Central memory CD8-positive, alpha-beta T cell (primary cell): Measurements from ENCODE around the gene SERINC3.

Experiments
- ATAC-seq: fragments of 150-1000 bp; cut with Tn5 transposase; replicated peaks from 2 replicates; pipeline ENCODE4 v1.10.0; 2022; ENCODE audit warnings: mild to moderate bottlenecking, moderate FRiP score, moderate number of reproducible peaks; ENCODE audit not compliant: poor library complexity, severe bottlenecking; ENCODE audit errors: extremely low read depth
- DNase-seq, 2 donors: peaks; one replicate each; pipeline ENCODE4 v3.0.0; 2021; ENCODE audit warnings: low spot score in 2 of 2
- H3K27ac Mint-ChIP-seq: one replicate; pipeline ENCODE4 v1.8.0; 2022; ENCODE audit warnings: low read depth, mild to moderate bottlenecking, moderate library complexity, mixed read lengths
- H3K27me3 Mint-ChIP-seq: one replicate; pipeline ENCODE4 v1.8.0; 2022; ENCODE audit warnings: mixed read lengths
- H3K36me3 Mint-ChIP-seq: one replicate; pipeline ENCODE4 v1.8.0; 2022; ENCODE audit warnings: mild to moderate bottlenecking, moderate library complexity, mixed read lengths; ENCODE audit not compliant: insufficient read depth
- H3K4me1 Mint-ChIP-seq: one replicate; pipeline ENCODE4 v1.8.0; 2022; ENCODE audit warnings: mixed read lengths
- H3K4me3 Mint-ChIP-seq: one replicate; pipeline ENCODE4 v1.8.0; 2022; ENCODE audit warnings: mild to moderate bottlenecking, moderate library complexity, mixed read lengths
- H3K9me3 Mint-ChIP-seq: one replicate; pipeline ENCODE4 v1.8.0; 2022; ENCODE audit warnings: mixed read lengths

Gene SERINC3

GRCh38 chr20:44527716-44528199, 5.9 kb upstream of the SERINC3 start:
- ATAC-seq (no peak), DNase-seq (no peak)
- no peak overlapping the region for H3K27ac Mint-ChIP-seq
- H3K36me3 Mint-ChIP-seq, result peaks cover 4% of the 10 kb centered on the region
- no peak overlapping the region for H3K4me3 Mint-ChIP-seq
- no peaks in the 10 kb centered on the region for H3K9me3 Mint-ChIP-seq
- peaks cover 9% of the 10 kb centered on the region for H3K4me1 Mint-ChIP-seq
- no peaks in the 10 kb centered on the region for H3K27me3 Mint-ChIP-seq

- H3K36me3 Mint-ChIP-seq, result peaks cover 11% of the 10 kb centered on the region
- no peaks in the 10 kb centered on the region for H3K9me3 Mint-ChIP-seq
- peaks cover 14% of the 10 kb centered on the region for H3K4me1 Mint-ChIP-seq
- no peak overlapping the region for H3K27ac Mint-ChIP-seq
- DNase-seq (no peak), ATAC-seq (no peak)
- H3K27me3 Mint-ChIP-seq, result no peaks in the 10 kb centered on the region
- no peak overlapping the region for H3K4me3 Mint-ChIP-seq
Observed at GRCh38 chr20:44526129-44526528, 4.3 kb upstream of the SERINC3 start.

- DNase-seq, result no peak
- no peak for ATAC-seq
- peaks cover 26% of the 10 kb centered on the region for H3K36me3 Mint-ChIP-seq
- no peaks in the 10 kb centered on the region for H3K27me3 Mint-ChIP-seq
- H3K27ac Mint-ChIP-seq, result peak overlapping the region; percentile 93
- peaks cover 37% of the 10 kb centered on the region for H3K4me1 Mint-ChIP-seq
- H3K4me3 Mint-ChIP-seq, result no peak overlapping the region
- no peaks in the 10 kb centered on the region for H3K9me3 Mint-ChIP-seq
Observed at GRCh38 chr20:44523746-44524145, 1.9 kb upstream of the SERINC3 start.

DNA sequence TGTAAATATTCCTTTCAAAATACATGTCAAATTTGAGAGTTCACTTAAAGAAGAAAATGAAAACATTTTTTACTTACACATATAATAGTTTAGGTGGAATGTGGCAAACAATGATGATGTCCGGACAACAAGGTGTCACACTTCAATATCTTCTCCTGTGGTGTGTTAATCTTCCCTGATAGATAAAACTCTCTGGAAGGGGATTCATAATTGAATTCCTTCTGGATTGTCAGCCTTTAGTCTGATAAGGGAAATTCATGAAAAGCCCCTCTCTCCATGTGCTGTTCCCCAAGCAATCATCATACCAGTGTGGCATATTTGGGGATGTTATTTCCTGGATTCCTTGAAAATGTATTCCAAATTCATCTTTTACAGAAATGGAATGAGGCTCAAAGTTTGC, 971 bp upstream of the SERINC3 start:
- Mint-ChIP-seq H3K4me1 (peaks cover 45% of the 10 kb centered on the region), H3K27ac (peak overlapping the region; percentile 93), H3K4me3 (peak overlapping the region; percentile 81)

GRCh38 chr20:44520881-44521280, 989 bp downstream of the SERINC3 start:
- no peak for DNase-seq
- ATAC-seq, result no peak
- Mint-ChIP-seq H3K36me3 (peaks cover 30% of the 10 kb centered on the region), H3K27ac (peak overlapping the region; percentile 93), H3K9me3 (no peaks in the 10 kb centered on the region), H3K4me3 (peak overlapping the region; percentile 81), H3K4me1 (peaks cover 59% of the 10 kb centered on the region), H3K27me3 (no peaks in the 10 kb centered on the region)

More for the DNA sequence above, 971 bp upstream of the SERINC3 start:
- Mint-ChIP-seq H3K36me3 (peaks cover 26% of the 10 kb centered on the region), H3K9me3 (no peaks in the 10 kb centered on the region), H3K27me3 (no peaks in the 10 kb centered on the region)
- DNase-seq (no peak), ATAC-seq (no peak)

- ATAC-seq, result no peak
- Mint-ChIP-seq H3K36me3 (peaks cover 36% of the 10 kb centered on the region), H3K27ac (peak overlapping the region; percentile 93), H3K9me3 (no peaks in the 10 kb centered on the region), H3K4me1 (peaks cover 75% of the 10 kb centered on the region), H3K27me3 (no peaks in the 10 kb centered on the region), H3K4me3 (no peak overlapping the region)
- no peak for DNase-seq
Observed at GRCh38 chr20:44518248-44518647, 3.6 kb downstream of the SERINC3 start.

DNA sequence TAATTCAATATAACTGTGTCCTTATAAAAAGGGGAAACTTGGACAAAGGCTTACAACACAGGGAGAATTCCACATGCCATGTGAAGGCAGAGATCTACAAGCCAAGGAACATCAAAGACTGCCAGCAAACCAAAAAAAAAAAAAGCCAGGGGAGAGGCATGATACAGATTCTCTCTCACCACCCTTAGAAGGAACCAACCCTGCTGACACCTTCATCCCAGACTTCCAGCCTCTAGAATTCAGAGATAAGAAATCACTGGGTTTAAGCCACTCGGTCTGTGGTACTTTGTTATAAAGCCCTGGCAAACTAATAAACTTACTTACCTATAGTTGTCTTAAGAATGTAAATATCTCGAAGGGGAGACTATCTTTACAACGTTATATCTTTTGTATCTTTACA, 4.4 kb downstream of the SERINC3 start:
- no peak overlapping the region for H3K4me3 Mint-ChIP-seq
- no peak for DNase-seq
- peaks cover 43% of the 10 kb centered on the region for H3K36me3 Mint-ChIP-seq
- H3K9me3 Mint-ChIP-seq, result no peaks in the 10 kb centered on the region
- peak overlapping the region; percentile 0 for H3K27ac Mint-ChIP-seq
- no peaks in the 10 kb centered on the region for H3K27me3 Mint-ChIP-seq
- ATAC-seq, result no peak
- H3K4me1 Mint-ChIP-seq, result peaks cover 76% of the 10 kb centered on the region

DNA sequence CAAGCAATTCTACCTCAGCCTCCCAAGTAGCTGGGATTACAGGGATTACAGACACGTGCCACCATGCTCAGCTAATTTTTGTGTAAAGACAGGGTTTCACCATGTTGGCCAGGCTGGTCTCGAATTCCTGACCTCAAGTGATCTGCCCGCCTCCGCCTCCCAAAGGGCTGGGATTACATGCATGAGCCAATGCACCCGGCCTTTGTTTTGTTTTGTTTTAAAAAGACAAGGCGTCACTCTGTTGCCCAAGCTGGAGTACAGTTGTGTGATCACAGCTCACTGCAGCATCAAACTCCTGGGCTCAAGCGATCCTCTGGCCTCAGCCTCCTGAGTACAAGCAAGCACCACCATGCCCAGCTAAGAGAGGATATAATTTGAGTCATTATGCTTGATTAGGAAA, 5.4 kb downstream of the SERINC3 start:
- Mint-ChIP-seq H3K27me3 (no peaks in the 10 kb centered on the region), H3K9me3 (no peaks in the 10 kb centered on the region), H3K4me3 (no peak overlapping the region), H3K4me1 (peaks cover 72% of the 10 kb centered on the region), H3K36me3 (peaks cover 44% of the 10 kb centered on the region), H3K27ac (no peak overlapping the region)
- no peak for ATAC-seq
- no peak for DNase-seq

DNA sequence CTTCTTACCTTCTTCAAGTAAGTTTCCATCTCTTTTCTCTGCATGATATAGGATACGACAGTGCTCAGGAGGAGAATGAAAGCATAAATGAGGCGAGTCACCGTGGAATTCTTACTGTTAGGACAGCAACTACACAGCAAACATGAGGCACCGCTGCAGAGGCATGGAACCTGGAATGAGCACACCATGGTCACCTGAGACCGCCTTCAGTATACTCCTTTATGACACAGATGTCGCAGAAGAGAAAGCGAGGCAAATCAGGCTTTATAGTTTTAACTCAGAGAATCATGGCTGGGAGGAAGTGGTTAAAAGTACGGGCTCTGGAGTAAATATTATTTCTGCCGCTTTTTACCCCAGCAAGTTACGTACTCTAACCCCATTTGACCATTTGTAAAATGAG, 8.0 kb downstream of the SERINC3 start:
- Mint-ChIP-seq H3K9me3 (no peaks in the 10 kb centered on the region), H3K27ac (peak overlapping the region; percentile 59), H3K27me3 (no peaks in the 10 kb centered on the region), H3K4me3 (no peak overlapping the region), H3K36me3 (peaks cover 48% of the 10 kb centered on the region), H3K4me1 (peaks cover 51% of the 10 kb centered on the region)
- DNase-seq, result no peak
- no peak for ATAC-seq

- Mint-ChIP-seq H3K36me3 (peaks cover 66% of the 10 kb centered on the region), H3K9me3 (no peaks in the 10 kb centered on the region), H3K27ac (peak overlapping the region; percentile 54), H3K4me3 (no peak overlapping the region), H3K4me1 (peaks cover 20% of the 10 kb centered on the region), H3K27me3 (no peaks in the 10 kb centered on the region)
- ATAC-seq (no peak), DNase-seq (no peak)
Observed at GRCh38 chr20:44509762-44510161, 12.1 kb downstream of the SERINC3 start.

DNA sequence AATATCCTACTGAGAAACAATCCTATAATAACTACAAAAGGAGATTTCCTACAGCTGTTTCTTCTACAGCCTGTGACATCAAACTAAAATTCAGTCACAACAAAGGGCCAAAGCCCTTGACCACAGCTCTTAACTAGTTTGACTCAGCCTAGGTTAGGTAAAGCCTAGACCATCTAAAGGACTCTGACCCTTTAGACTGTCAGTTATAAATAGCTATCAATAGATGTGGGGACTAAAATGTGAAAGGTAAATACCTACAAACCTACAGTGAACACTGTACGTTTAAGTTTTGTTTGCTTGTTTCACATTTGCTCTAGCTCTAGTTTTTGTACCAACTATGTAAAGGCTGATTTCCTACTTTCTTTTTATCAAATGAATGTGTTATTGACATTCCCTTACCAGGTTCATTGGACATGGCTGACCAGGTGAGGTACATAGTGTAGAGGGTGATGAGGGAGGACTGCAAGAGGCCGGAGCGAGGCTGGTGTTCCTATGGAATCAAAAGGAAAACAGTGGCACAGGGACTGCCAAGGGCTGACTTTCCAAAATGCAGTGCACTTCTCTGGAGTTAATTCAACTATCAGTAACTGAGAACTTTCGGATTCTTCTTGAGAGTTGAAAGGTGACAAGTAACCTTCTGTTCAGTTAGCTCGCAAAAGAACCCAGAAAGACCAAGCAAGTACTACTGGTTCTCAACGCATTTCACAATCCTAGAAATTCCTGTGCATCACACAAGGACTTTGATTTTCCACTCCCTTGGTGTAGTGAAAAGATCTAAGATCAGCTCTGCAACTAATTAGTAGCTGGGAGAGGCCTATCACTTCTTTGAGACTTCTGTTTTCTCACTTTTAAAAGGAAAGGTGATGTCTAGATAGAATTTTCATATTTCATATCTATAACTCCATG, 17.2 kb downstream of the SERINC3 start:
- no peak for DNase-seq
- peaks cover 76% of the 10 kb centered on the region for H3K36me3 Mint-ChIP-seq

GRCh38 chr20:44502968-44503367, 18.9 kb downstream of the SERINC3 start:
- Mint-ChIP-seq H3K4me1 (peaks cover 9% of the 10 kb centered on the region), H3K27ac (no peak overlapping the region)

More for the DNA sequence above, 17.2 kb downstream of the SERINC3 start:
- no peaks in the 10 kb centered on the region for H3K27me3 Mint-ChIP-seq
- no peak overlapping the region for H3K4me3 Mint-ChIP-seq
- ATAC-seq, result no peak
- H3K9me3 Mint-ChIP-seq, result no peaks in the 10 kb centered on the region
- no peak overlapping the region for H3K27ac Mint-ChIP-seq
- peaks cover 9% of the 10 kb centered on the region for H3K4me1 Mint-ChIP-seq

DNA sequence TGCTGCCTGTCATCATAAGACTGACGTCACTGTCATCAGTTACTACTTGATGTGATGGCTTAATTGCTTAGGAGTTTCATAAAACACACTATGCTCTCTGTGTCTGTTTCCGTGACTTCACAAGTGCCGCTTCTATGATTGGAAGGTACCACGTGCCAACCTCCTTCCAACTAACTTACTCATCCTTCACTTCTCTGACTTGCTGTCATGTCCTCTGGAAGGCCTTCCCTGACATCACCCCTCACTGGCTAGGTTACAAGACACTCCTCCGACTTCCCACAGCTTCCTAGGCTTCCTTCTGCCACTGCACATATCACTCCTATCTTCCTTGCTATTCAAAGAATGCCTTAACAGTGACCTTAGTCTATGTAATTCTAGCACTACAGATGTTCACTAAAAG, 20.4 kb downstream of the SERINC3 start:
- peak overlapping the region; percentile 9 for H3K27ac Mint-ChIP-seq
- H3K9me3 Mint-ChIP-seq, result no peaks in the 10 kb centered on the region
- H3K27me3 Mint-ChIP-seq, result no peaks in the 10 kb centered on the region
- DNase-seq (no peak), ATAC-seq (no peak)
- peaks cover 13% of the 10 kb centered on the region for H3K4me1 Mint-ChIP-seq
- no peak overlapping the region for H3K4me3 Mint-ChIP-seq
- H3K36me3 Mint-ChIP-seq, result peaks cover 73% of the 10 kb centered on the region

More at GRCh38 chr20:44502968-44503367, 18.9 kb downstream of the SERINC3 start:
- no peaks in the 10 kb centered on the region for H3K9me3 Mint-ChIP-seq
- H3K27me3 Mint-ChIP-seq, result no peaks in the 10 kb centered on the region
- ATAC-seq (no peak), DNase-seq (no peak)
- H3K36me3 Mint-ChIP-seq, result peaks cover 75% of the 10 kb centered on the region
- no peak overlapping the region for H3K4me3 Mint-ChIP-seq
